Measurements from ENCODE around the gene SLC35E2B.

Gene SLC35E2B

DNA sequence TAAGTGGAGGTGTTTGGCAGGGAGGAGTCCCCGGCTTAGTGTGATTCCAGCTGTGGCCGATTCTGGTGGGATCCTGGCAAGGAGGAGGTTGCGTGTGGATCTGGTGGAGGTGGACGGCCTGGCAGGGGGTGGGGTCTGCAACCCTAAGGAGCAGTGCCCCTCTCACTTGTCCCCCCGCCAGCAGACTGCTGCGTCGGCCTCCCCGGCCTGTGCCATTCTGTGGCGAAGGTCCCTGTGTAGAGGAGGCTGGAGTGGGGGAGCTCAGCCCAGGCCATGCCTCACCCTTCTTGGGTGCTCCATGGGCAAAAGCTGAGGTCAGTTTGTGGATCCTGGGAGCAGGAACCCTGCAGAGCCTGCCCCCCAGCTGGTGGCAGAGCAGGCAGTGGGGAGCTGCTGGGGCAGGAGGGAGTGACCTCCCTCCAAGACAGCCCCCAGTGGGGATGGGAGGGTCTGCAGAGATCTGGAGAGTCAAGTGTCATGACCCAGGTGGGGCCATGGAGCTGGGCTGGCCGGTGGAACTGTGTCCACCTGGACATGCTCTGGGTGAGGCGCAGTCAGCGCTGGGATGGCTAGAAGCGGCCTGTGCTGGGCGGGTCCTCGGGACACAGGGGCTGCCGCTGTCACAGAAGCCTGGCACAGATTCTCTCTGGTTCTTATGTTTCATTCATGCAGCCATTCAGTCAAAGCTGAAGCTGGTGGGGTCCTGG, 72.0 kb downstream of the SLC35E2B start:
- Mint-ChIP-seq H3K9me3 (no peaks in the 10 kb centered on the region), H3K36me3 (ENCODE audit: low read depth) (peaks cover 4% of the 10 kb centered on the region), H3K4me3 (no peak overlapping the region), H3K27me3 (no peaks in the 10 kb centered on the region), H3K27ac (no peak overlapping the region), H3K4me1 (peaks cover 8% of the 10 kb centered on the region)
- no peak for ATAC-seq
- no peak for DNase-seq

GRCh38 chr1:1619917-1620361, 72.7 kb downstream of the SLC35E2B start:
- no peak for DNase-seq
- H3K36me3 Mint-ChIP-seq (ENCODE audit: low read depth) = peaks cover 4% of the 10 kb centered on the region

DNA sequence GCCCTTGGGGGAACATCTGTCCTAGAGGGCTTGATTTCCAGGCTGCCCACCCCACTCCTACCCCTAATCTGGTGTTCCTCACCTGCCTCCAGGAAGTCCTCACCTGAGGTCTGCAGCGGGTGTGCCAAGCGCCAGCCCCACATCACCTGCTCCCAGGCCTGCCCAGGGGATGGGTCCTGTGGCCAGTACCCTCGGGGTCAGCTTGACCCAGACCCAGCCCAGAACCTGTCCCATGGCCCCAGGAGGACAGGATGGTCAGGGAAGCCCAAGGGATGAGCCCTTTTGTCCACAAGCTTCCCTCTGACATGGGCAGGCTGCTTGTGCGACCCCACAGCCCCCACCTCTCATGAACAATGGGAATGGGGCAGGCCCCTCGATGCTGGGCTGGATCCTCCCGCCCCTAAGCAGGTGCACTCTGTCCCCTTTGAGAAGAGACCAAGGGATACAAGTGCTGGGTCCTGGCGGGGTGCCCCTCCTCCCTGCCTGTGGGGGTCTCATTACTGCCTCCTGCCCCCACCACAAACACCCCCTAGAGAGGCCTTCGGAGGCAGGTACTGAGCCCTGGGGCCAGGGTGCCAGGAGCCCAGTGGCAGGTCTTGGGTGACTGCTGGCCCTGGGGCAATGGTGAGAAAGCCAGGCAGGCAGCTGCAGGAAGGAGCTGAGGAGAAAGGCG, 74.1 kb downstream of the SLC35E2B start:
- Mint-ChIP-seq H3K36me3 (ENCODE audit: low read depth) (peaks cover 8% of the 10 kb centered on the region), H3K4me1 (peaks cover 23% of the 10 kb centered on the region), H3K9me3 (no peaks in the 10 kb centered on the region), H3K27me3 (no peaks in the 10 kb centered on the region), H3K4me3 (no peak overlapping the region), H3K27ac (no peak overlapping the region)
- DNase-seq = no peak
- ATAC-seq = no peak

More at GRCh38 chr1:1619917-1620361, 72.7 kb downstream of the SLC35E2B start:
- Mint-ChIP-seq H3K4me1 (peaks cover 10% of the 10 kb centered on the region), H3K4me3 (no peak overlapping the region), H3K27ac (no peak overlapping the region), H3K9me3 (no peaks in the 10 kb centered on the region), H3K27me3 (no peaks in the 10 kb centered on the region)
- ATAC-seq = no peak

GRCh38 chr1:1617925-1618324, 74.7 kb downstream of the SLC35E2B start:
- peaks cover 24% of the 10 kb centered on the region for H3K4me1 Mint-ChIP-seq
- no peak for DNase-seq
- peaks cover 9% of the 10 kb centered on the region for H3K36me3 Mint-ChIP-seq (ENCODE audit: low read depth)
- no peak for ATAC-seq
- no peak overlapping the region for H3K4me3 Mint-ChIP-seq
- no peak overlapping the region for H3K27ac Mint-ChIP-seq
- H3K9me3 Mint-ChIP-seq = no peaks in the 10 kb centered on the region
- no peaks in the 10 kb centered on the region for H3K27me3 Mint-ChIP-seq

- Mint-ChIP-seq H3K36me3 (ENCODE audit: low read depth) (peaks cover 9% of the 10 kb centered on the region), H3K9me3 (no peaks in the 10 kb centered on the region), H3K4me3 (peak overlapping the region; percentile 80), H3K4me1 (peaks cover 24% of the 10 kb centered on the region), H3K27me3 (no peaks in the 10 kb centered on the region), H3K27ac (peak overlapping the region; percentile 65)
- no peak for DNase-seq
- ATAC-seq = no peak
Measured at GRCh38 chr1:1617516-1617915, 75.1 kb downstream of the SLC35E2B start.

GRCh38 chr1:1616838-1617237, 75.8 kb downstream of the SLC35E2B start:
- no peaks in the 10 kb centered on the region for H3K27me3 Mint-ChIP-seq
- H3K4me3 Mint-ChIP-seq = peak overlapping the region; percentile 80
- peaks cover 24% of the 10 kb centered on the region for H3K4me1 Mint-ChIP-seq
- peak overlapping the region; percentile 82 for H3K27ac Mint-ChIP-seq
- H3K36me3 Mint-ChIP-seq (ENCODE audit: low read depth) = peaks cover 9% of the 10 kb centered on the region
- no peak for ATAC-seq
- DNase-seq = no peak
- no peaks in the 10 kb centered on the region for H3K9me3 Mint-ChIP-seq

DNA sequence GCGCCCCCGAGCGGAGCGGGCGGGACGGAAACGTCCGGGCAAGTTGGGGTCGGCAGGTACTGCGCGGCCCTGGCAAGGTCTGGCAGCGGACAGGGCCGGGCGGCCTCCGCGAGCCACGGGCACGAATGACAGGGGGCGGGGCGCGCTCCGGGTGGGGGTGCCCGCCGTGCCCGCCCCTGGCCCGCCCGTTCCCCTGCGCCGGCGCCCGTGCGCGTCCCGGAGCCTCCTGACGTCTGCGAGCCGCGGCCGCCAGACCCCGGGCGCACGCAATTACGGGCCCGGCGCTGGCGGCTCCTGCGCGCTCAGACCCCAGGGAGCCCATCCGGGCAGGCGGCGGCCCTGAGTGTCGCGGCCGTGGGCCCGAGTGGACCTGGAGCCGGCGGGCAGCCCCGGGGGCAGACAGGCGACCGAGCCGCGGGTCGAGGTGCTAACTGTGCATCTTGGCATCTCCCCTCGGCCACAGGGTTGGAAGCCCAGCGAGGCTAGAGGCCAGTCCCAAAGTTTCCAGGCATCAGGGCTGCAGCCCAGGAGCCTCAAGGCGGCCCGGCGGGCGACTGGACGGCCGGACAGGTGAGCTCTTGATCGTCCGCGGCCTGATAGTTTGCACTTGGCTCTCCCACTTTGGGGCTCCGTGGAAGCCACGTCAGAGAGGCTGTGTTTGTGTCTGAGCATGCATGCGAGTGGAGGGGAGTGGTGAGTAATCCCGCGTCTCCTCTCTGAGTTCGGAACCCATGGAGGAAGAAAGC, 76.4 kb downstream of the SLC35E2B start:
- Mint-ChIP-seq H3K4me3 (peak overlapping the region; percentile 80), H3K36me3 (ENCODE audit: low read depth) (peaks cover 9% of the 10 kb centered on the region), H3K27me3 (no peaks in the 10 kb centered on the region), H3K4me1 (peaks cover 24% of the 10 kb centered on the region), H3K9me3 (no peaks in the 10 kb centered on the region), H3K27ac (peak overlapping the region; percentile 82)
- DNase-seq (peak; percentile 48), ATAC-seq (peak; percentile 9)

DNA sequence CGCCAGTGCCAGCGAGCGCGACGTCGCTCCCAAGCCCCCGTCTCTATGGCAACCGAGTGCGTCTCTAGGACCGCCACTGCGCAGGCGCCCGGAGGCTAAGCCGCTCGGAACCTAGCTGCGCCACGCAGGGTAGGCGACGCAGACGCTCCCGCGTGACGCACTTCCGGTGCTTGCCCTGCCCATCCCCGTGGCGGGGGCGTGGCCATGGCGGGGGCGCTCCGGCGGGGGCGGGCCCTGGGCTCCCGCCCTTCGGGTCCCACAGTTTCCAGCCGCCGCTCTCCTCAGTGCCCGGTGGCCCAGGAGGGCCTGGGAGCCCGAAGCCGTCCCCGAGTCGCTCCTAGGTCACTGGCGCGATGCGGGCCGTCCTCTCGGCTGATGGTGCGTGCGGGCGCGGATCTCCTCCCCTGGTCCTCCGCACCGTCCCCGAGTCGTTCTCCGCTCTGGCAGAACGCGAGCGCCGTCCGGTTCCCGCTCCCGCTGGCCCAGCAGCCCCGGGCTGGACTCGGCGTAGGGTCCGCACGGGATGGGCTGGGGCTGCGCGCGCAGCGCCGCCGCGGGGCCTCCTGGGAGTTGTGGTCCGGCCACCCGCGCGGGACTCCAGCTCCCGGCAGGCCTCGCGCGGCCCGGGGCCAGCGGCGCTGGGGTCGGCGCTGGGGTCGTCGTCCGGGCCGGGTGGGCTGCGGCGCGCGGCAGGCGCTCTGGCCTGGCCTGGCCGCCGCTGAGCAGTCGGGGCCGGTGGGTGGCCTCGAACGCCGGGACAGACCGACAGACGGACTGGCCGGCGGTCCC, 77.1 kb downstream of the SLC35E2B start, which contains the start of gene MIB2:
MIB2 (plus strand) TSS at position 245 of the 789 bp plus-strand sequence. CDS start 7,953 bp downstream, outside the sequence.
- H3K36me3 Mint-ChIP-seq (ENCODE audit: low read depth) = peaks cover 9% of the 10 kb centered on the region
- H3K4me3 Mint-ChIP-seq = peak within 1 kb of the TSS; percentile 93
- H3K9me3 Mint-ChIP-seq = no peaks in the 10 kb centered on the region
- H3K27me3 Mint-ChIP-seq = no peaks in the 10 kb centered on the region
- peaks cover 24% of the 10 kb centered on the region for H3K4me1 Mint-ChIP-seq
- DNase-seq = peak; percentile 98
- peak within 1 kb of the TSS; percentile 93 for H3K27ac Mint-ChIP-seq
- peak; percentile 89 for ATAC-seq

DNA sequence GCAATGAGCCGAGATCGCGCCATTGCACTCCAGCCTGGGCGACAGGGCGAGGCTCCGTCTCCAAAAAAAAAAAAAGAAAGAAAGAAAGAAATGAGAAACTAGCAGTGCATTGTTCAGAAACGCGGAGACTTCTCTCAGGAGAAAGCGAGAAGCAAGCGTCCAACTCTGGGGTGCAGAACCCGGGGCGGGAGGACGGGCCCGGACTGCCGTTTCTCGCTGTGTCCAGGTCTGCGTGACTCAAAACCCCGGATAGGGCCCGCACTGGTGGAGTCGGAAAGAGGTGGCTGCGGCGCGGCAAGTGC, 77.7 kb downstream of the SLC35E2B start:
- no peak for DNase-seq
- Mint-ChIP-seq H3K36me3 (ENCODE audit: low read depth) (peaks cover 9% of the 10 kb centered on the region), H3K9me3 (no peaks in the 10 kb centered on the region), H3K27me3 (no peaks in the 10 kb centered on the region), H3K27ac (peak overlapping the region; percentile 93), H3K4me1 (peaks cover 24% of the 10 kb centered on the region), H3K4me3 (peak overlapping the region; percentile 93)
- no peak for ATAC-seq

- Mint-ChIP-seq H3K4me3 (peak overlapping the region; percentile 93), H3K9me3 (no peaks in the 10 kb centered on the region), H3K27ac (peak overlapping the region; percentile 93), H3K4me1 (peaks cover 24% of the 10 kb centered on the region), H3K36me3 (ENCODE audit: low read depth) (peaks cover 9% of the 10 kb centered on the region), H3K27me3 (no peaks in the 10 kb centered on the region)
- DNase-seq = peak; percentile 60
- peak; percentile 7 for ATAC-seq
Measured at GRCh38 chr1:1614204-1614953, 78.2 kb downstream of the SLC35E2B start.

DNA sequence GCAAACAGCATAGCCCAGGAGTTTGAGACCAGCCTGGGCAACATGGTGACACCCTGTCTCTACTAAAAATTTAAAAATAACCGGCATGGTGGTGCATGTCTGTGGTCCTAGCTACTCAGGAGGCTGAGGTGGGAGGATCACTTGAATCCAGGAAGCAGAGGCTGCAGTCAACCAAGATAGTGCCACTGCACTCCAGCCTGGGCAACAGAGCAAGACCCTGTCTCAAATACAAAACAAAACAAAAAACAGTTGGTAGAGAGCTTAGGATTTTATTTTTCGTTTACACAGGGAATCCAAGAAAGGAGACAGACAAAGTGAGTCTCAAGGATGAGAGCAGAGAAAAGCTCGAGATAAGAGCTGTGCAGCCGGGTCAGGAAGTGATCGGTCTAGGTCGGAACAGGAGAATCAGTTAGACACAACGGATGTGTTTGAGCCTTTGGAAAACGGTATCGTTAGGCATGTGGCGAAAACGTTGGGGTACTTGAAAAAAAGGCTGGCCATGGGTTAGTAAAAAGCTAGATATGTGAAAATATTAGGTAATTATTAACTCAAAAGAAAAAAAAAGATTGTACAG, 79.0 kb downstream of the SLC35E2B start:
- Mint-ChIP-seq H3K36me3 (ENCODE audit: low read depth) (peaks cover 9% of the 10 kb centered on the region), H3K4me1 (peaks cover 24% of the 10 kb centered on the region), H3K27ac (peak overlapping the region; percentile 93), H3K4me3 (peak overlapping the region; percentile 93), H3K27me3 (no peaks in the 10 kb centered on the region), H3K9me3 (no peaks in the 10 kb centered on the region)
- ATAC-seq (no peak), DNase-seq (no peak)

DNA sequence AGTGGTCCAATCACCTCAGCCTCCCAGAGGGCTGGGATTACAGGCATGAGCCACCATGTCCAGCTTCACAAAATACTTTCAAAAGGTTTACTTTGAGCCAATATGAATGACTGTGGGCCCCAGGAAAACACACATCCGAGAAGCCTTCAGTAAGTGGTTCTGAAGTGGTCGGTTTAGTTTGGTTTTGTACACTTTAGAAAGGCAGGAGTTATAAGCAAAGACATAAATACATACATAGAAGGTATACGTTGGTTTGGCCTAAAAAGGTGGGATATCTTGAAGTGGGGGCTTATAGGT, 80.5 kb downstream of the SLC35E2B start:
- Mint-ChIP-seq H3K4me3 (no peak overlapping the region), H3K27ac (no peak overlapping the region), H3K4me1 (peaks cover 26% of the 10 kb centered on the region), H3K9me3 (no peaks in the 10 kb centered on the region), H3K27me3 (no peaks in the 10 kb centered on the region), H3K36me3 (ENCODE audit: low read depth) (peaks cover 5% of the 10 kb centered on the region)
- no peak for DNase-seq
- ATAC-seq = no peak

DNA sequence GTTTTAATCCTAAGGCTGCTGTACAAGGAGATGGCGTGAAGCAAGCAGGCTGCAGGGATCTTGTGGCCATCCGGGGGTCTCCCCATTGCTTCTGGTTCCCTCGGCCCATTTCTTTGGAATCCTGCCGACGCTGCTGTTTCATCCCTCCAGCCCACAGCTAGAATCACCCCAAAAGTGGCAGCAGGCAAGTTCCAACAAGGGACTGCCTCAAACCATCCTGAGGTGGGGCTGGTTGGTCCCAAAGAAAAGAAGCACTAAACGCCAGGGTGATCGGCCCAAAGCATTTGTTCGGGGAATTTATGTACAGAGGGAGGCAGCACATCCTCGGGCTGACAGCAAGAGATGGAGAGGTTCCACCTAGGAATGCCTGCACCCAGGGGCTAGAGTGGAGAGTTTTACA, 81.8 kb downstream of the SLC35E2B start:
- Mint-ChIP-seq H3K4me1 (peaks cover 28% of the 10 kb centered on the region), H3K9me3 (no peaks in the 10 kb centered on the region), H3K36me3 (ENCODE audit: low read depth) (peaks cover 5% of the 10 kb centered on the region), H3K27ac (no peak overlapping the region), H3K4me3 (no peak overlapping the region), H3K27me3 (no peaks in the 10 kb centered on the region)
- ATAC-seq (no peak), DNase-seq (no peak)

Measured in activated naive CD8-positive, alpha-beta T cell treated with anti-CD3 and anti-CD28 coated beads, Interleukin-2, amount 50 U/mL, for 24 hours (primary cell).